Nephron progenitor cell (in vitro differentiated cells): ENCODE data around the gene CDH18.

ENCODE experiments used
- DNase-seq: peaks from one replicate; pipeline ENCODE4 v3.0.0; 2021
- H3K27ac Mint-ChIP-seq: 2 replicates; pipeline ENCODE4 v1.8.0; 2021; ENCODE audit warnings: mild to moderate bottlenecking, moderate library complexity, mixed read lengths
- H3K27me3 Mint-ChIP-seq: 2 replicates; pipeline ENCODE4 v1.8.0; 2021; ENCODE audit warnings: mild to moderate bottlenecking, low read depth, mixed read lengths; ENCODE audit not compliant: poor library complexity
- H3K36me3 Mint-ChIP-seq: 2 replicates; pipeline ENCODE4 v1.8.0; 2021; ENCODE audit warnings: low read depth, mixed read lengths
- H3K4me1 Mint-ChIP-seq: 2 replicates; pipeline ENCODE4 v1.8.0; 2021; ENCODE audit warnings: mixed read lengths
- H3K4me3 Mint-ChIP-seq: 2 replicates; pipeline ENCODE4 v1.8.0; 2021; ENCODE audit warnings: mild to moderate bottlenecking, moderate library complexity, mixed read lengths
- H3K9me3 Mint-ChIP-seq: 2 replicates; pipeline ENCODE4 v1.8.0; 2021; ENCODE audit warnings: mild to moderate bottlenecking, moderate library complexity, mixed read lengths
- CTCF ChIP-seq: fragments of 200-600 bp; sonication (generic); IDR thresholded peaks from 2 replicates; pipeline ENCODE4 v1.5.0; 2021; ENCODE audit warnings: antibody characterized with exemption

The CDH18 gene

GRCh38 chr5:19928562-19929421, 59.2 kb downstream of the CDH18 start:
- Mint-ChIP-seq H3K27ac (no peak overlapping the region), H3K36me3 (no peaks in the 10 kb centered on the region), H3K4me1 (peaks cover 14% of the 10 kb centered on the region), H3K27me3 (no peaks in the 10 kb centered on the region), H3K4me3 (no peak overlapping the region), H3K9me3 (no peaks in the 10 kb centered on the region)
- DNase-seq = no peak
- no peak for TF ChIP-seq CTCF

- no peak for DNase-seq
- H3K4me1 Mint-ChIP-seq = peaks cover 14% of the 10 kb centered on the region
- H3K4me3 Mint-ChIP-seq = no peak overlapping the region
- H3K9me3 Mint-ChIP-seq = no peaks in the 10 kb centered on the region
- H3K36me3 Mint-ChIP-seq = no peaks in the 10 kb centered on the region
- TF ChIP-seq CTCF = no peak
- no peaks in the 10 kb centered on the region for H3K27me3 Mint-ChIP-seq
- H3K27ac Mint-ChIP-seq = no peak overlapping the region
Observed at GRCh38 chr5:19927919-19928318, 60.1 kb downstream of the CDH18 start.

GRCh38 chr5:19927170-19927569, 60.8 kb downstream of the CDH18 start:
- no peak for DNase-seq
- Mint-ChIP-seq H3K27me3 (no peaks in the 10 kb centered on the region), H3K36me3 (no peaks in the 10 kb centered on the region), H3K4me1 (peaks cover 14% of the 10 kb centered on the region), H3K9me3 (no peaks in the 10 kb centered on the region), H3K4me3 (no peak overlapping the region), H3K27ac (no peak overlapping the region)
- no peak for TF ChIP-seq CTCF

- Mint-ChIP-seq H3K27ac (no peak overlapping the region), H3K36me3 (no peaks in the 10 kb centered on the region), H3K4me1 (peaks cover 7% of the 10 kb centered on the region), H3K4me3 (no peak overlapping the region), H3K27me3 (no peaks in the 10 kb centered on the region), H3K9me3 (no peaks in the 10 kb centered on the region)
- TF ChIP-seq CTCF = no peak
- no peak for DNase-seq
Observed at GRCh38 chr5:19923742-19924141, 64.3 kb downstream of the CDH18 start.

- no peaks in the 10 kb centered on the region for H3K9me3 Mint-ChIP-seq
- no peak overlapping the region for H3K27ac Mint-ChIP-seq
- no peaks in the 10 kb centered on the region for H3K36me3 Mint-ChIP-seq
- TF ChIP-seq CTCF = no peak
- peaks cover 4% of the 10 kb centered on the region for H3K27me3 Mint-ChIP-seq
- DNase-seq = no peak
- no peaks in the 10 kb centered on the region for H3K4me1 Mint-ChIP-seq
- no peak overlapping the region for H3K4me3 Mint-ChIP-seq
Observed at GRCh38 chr5:19920761-19921160, 67.2 kb downstream of the CDH18 start.

GRCh38 chr5:19918780-19919179, 69.2 kb downstream of the CDH18 start:
- no peak overlapping the region for H3K4me3 Mint-ChIP-seq
- H3K9me3 Mint-ChIP-seq = no peaks in the 10 kb centered on the region
- TF ChIP-seq CTCF = no peak
- peaks cover 4% of the 10 kb centered on the region for H3K27me3 Mint-ChIP-seq
- DNase-seq = no peak
- no peak overlapping the region for H3K27ac Mint-ChIP-seq
- no peaks in the 10 kb centered on the region for H3K4me1 Mint-ChIP-seq
- H3K36me3 Mint-ChIP-seq = no peaks in the 10 kb centered on the region
